OCI-M2 (cell line): ENCODE data around the gene BRD2.

Experiments
- DNase-seq: peaks from one replicate; lab custom pipeline; 2025; ENCODE audit not compliant: unreplicated experiment; lab: John Stamatoyannopoulos, UW

The BRD2 gene

DNA sequence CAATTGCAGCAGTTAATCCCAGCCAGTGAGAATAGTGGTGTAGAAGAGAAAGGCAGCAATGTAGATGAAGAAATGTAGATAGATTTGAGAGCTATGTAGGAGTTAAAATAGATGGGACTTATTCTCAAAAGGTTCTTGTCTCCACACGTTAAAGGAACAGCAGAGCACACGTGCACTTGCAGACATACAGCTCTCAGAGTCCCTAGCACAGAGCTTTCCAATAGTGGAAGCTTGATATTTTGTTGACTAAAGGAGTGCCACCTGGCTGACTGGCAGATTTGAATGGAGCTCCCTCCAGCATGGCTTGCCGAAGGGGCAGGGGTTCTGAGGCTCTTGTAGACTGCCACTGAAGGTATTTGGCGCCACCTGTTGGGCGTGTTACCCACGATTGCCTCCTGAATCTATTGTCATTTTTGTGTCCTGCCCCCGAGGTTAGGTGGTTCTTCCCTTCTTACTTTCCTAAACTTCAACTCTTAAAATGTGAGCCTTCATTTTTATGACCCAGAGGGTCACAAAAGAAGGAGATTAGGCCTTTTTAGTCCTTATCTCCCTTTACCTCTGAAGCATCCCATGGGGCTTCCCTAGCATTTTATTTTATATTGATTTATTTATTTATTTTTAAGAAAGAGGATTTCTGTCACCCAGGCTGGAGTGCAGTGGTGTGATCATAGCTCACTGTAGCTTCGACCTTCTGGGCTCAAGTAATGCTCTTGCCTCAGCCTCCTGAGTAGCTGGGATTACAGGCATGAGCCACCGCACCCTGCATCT lies 16.4 kb downstream of the BRD2 start:
- DNase-seq: peak; percentile 91

DNA sequence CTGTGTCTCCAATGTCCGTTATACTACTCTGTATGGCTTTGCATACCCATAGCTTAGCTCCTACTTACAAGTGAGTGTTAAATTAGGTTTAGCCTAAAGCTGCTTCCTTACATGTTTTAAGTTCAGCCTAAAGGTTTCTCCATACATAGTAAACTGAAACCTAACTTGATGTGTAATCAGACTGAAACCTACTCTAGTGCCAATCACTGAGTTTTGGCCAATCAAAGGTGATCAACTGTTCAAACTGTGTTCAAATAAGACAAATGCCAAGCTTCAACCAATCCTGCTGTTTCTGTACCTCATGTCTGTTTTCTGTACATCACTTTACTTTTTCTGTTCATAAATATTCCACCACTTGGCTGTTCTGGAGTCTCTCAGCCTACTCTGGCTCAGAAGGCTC lies 21.0 kb downstream of the BRD2 start:
- no peak for DNase-seq

DNA sequence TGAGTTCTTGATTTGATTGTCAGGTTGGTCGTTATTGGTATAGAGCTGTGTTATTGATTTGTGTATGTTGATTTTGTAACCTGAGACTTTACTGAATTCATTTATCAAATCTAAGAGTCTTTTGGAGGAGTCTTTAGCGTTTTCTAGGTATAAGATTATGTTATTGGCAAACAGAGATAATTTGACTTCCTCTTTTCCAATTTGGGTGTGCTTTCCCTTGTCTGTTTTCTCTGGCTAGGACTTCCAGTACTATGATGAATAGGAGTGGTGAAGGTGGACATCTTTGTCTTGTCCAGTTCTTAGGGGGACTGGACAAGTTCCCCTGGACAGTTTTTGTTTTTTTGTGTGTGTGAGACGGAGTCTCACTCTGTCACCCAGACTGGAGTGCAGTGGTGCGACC lies 23.6 kb downstream of the BRD2 start:
- no peak for DNase-seq

DNA sequence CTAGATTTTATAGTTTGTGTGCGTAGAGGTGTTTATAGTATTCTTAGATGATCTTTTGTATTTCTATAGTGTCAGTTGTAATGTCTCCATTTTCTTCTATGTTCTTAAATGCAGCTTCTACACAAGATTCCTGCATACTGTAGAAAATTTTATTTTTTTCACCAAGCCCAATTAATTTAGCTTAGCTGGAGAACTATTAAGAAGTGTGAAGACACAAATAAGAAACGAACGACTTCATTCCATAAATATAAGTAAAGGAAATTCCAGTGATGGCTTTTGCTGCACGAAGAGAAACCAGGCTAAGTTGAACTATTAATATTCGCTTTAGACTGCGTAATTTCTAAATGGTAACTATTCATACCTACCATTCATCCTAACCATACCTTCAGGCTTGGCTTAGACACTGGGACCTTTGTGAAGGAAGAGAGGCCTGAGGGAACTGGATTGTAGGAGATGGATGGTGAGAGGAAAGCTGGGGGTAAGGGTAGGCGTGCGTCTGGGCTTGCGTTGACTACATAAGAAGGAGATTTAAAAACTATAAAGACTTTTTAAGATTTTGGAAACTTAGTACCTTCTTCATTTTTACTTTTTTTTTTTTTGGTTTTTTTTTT lies 25.1 kb downstream of the BRD2 start:
- no peak for DNase-seq

DNA sequence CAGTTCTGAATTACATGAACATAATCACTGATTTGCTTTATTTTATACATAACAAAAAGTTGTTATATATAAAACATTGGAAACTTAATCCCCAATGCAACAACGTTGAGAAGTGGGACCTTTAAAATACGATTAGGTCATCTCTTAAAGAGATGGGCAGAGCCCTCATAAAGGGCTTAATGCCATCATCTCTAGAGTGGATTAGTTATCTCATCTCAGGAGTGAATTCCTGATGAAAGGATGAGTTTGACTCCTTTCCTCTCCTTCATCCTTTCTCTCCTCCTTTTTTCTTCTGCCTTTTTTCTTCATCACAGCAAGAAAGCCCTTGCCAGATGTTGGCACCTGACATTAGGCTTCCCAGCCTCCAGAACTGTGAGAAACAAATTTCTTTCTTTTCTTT lies 27.1 kb downstream of the BRD2 start:
- no peak for DNase-seq

GRCh38 chr6:33000055-33000454 lies 31.7 kb downstream of the BRD2 start:
- no peak for DNase-seq

- DNase-seq: no peak
Observed at GRCh38 chr6:33001685-33002084, 33.3 kb downstream of the BRD2 start.

DNA sequence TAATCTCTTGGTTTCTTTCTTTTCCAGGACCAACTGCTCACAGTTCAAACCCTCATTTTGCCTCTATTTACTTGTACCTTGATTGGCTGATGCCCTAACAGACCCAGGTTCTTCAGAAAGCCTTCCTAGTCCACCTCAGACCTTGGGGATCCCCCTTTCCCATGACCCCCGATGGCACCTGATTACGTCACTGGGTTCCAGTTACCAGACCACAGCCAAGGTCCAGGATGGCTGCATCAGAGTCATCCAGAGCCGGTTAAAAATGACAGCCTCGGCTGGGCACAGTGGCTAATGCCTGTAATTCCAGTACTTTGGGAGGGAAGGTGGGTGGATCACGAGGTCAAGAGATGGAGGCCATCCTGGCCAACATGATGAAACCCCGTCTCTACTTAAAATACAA lies 36.5 kb downstream of the BRD2 start:
- DNase-seq: no peak

GRCh38 chr6:33007831-33008400 lies 39.5 kb downstream of the BRD2 start:
- no peak for DNase-seq

DNA sequence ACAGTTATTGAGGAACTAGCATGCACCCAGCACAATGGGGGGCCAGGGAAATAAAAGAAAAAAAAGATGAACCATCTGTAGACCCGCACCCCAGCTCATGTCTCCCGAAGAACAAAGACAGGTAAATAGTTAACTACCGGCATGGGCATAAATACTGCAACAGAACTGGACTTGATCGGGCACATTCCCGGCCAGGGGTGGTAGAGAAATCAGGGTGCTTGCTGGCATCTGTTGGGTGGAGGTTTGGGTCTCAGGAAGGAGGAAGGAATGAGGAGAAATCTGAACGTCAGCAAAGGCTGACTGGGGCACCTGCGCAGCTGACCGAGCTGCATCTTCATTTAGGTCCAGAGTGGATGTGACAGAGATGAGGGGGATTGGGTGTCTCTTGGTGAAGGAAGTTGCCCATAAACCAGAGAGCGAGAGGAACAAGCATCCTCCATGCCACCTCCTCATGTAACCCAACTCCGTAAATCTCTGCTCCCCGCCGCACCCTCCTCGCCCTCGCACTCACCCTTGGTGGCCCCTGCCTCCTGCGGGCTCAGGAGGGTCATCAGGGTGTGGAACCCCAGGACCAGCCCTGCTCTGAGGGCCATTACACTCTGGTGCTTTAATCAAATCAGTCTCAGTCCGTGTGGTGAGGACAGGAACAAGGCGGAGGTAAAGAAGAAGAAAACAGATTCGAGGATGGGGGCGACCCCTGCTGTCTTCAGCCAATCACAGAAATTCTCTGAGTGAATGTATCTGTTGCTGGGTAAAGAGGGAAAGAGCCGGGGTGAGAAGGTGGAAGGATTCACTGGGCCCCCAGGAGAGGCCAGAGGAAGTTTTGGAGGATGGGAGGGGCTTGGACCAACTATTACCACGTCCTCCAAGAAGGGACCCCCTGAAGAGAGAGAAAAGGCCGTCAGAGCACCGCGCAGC lies 40.8 kb downstream of the BRD2 start, which contains the start of gene HLA-DOA:
Gene HLA-DOA, minus strand, starts transcription at position 648 of the 918 bp plus-strand sequence.
- no peak for DNase-seq

DNA sequence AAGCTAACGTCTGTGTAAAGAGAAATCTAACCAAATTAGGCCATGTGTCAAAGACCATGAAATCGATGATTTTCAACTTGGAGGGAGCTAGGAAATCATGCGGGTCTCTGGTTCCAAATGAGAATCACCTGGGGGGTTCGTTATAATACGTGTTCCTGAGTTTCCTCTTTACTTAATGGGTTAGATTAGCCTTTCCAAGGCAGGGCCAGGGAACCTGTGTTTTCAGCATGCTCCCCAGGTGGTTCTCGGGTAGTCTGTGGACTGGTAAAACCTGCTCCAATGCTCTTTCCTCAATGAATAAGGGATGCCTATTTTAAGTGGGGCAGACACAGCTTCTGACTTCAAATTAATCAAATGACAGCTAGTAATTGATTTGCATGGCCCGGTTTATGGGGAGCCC lies 42.0 kb downstream of the BRD2 start:
- DNase-seq: no peak

DNA sequence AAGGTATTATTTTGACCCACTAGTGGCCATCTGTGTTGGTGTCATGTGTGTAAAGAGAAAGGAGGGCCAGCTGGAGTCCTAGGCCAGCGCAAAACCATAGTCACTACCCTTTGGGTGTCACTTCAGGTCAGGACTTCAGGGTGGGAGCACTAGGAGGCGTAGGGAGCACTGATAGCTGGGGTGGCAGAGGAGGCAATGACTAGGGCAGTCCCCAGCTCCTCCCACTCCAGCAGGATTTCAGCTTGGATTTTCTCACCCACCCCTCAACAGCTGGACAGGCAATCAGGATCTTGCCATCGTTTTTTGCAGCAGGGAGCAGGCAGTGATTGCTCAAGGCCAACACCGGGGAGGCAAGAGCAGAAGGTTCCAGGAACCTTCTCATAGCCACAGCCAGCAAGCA lies 45.2 kb downstream of the BRD2 start:
- no peak for DNase-seq

GRCh38 chr6:33014841-33015634 lies 46.6 kb downstream of the BRD2 start:
- peak; percentile 52 for DNase-seq

- DNase-seq: no peak
Observed at GRCh38 chr6:33015798-33016197, 47.4 kb downstream of the BRD2 start.

DNA sequence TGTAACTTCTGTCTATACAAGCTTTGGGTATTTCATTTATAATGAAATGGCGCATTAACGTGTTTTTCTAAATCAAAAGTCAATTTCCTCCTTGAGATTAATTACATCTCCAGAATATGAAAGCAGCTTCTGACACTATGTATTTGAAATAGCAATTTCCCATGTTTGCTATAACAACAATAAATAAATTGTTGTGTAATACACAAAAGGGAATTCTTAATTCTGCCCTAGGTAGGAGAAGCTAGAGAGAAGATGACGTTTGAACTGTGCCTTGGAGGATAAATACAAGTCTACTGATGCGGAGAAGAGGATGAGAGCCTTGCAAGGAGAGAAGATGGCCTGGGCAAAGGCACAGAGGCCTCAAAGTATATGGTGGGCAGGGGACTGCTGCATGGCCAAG lies 48.6 kb downstream of the BRD2 start:
- DNase-seq: no peak

DNA sequence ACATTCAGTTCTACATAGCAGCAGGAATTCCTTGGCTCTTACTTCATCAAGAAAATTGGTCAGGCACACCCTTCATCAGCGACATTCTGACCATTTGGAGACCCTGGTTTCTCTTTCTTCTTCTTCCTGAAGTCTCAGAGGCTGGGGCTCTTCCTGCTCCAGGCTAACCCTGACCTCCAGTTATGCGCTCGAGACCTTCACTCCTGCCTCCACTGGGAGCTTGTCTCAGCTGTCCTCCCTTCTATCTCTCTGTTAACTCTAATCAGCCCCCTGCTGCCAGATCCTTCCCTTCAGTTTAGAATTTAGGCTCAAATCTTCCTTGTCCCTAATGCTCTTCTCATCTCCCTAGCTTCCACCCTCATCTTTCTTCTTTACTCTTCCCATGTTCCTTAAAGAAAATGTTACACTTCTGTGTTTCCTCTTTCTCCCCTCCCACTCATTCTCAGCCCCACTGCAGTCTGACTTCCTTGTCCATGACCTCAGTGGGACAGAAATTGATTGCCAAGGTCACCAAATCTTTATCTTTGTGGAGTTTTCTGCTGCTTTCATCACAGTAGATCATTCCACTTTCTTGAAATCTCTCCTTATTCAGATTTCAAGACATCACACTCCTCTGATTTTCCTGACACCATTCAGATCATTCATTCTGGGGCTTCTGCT lies 49.4 kb downstream of the BRD2 start:
- DNase-seq: no peak

DNA sequence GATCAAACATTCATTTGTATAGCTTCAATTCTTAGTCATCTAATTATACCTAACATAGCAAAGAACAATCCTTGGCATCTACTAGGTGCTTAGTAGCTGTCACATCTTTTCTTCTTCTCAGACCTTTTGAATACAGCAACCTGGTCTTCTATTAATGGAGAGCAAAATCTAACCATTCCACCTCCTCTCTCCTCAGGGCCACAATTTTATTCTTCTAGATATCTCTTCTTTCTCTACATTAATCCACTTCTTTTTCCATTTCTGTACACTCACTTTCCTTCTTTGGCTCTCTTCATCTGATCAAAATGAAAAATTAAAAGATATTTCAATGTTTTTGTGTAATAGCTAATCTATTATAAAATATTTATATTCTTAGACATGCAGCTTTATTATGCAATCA lies 50.0 kb downstream of the BRD2 start:
- DNase-seq: no peak

DNA sequence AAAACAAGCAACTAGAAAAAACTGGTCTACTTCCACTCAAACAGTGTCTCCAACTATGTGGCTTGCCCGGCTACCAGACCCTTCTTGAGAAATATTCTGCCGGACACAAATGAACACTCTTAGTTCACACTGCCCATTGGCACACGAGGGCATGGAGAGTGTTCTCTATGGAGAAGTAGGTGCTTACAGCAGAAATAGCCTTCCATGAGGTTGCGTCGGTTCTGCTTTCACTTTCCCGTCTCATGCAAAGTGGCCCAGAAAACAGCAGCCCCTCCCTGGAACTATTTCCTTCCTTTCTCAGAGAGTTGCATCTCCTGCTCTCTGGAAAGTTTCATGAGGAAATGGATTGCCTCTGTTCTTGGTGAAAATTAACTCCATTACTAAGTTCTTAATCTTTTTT lies 50.5 kb downstream of the BRD2 start:
- DNase-seq: no peak

GRCh38 chr6:33019372-33019771 lies 51.0 kb downstream of the BRD2 start:
- no peak for DNase-seq

DNA sequence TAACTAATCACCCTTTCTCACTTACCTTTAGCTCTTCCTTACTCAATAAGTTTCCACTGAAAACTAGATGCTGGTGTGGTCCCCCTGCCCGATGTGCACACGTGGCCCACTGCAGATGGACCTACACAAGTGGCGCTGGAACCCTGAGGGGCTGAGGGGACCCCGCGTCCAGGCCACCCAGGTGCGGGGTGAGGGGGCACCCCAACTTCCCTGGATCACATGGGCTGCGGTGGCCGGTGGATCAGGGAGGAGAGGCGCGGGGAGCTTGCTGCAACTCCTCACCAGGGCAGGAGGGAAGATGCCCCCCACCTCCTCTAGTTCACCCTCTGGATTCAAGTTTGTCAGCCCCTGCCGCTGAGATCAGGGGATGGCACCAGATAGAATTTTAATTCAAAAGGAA lies 53.5 kb downstream of the BRD2 start:
- DNase-seq: no peak
